CD4-positive, alpha-beta memory T cell (primary cell): ENCODE data around the gene SECISBP2. TPM values are rescaled to one million over a fixed set of nuclear protein-coding genes. Genes with fewer than 3 reads are reported as not detected.

ENCODE experiments used
- CTCF ChIA-PET: fragments of 350-600 bp; sonication (Branson Sonifier 250); formaldehyde crosslinking; loops from one replicate; lab custom pipeline; 2021; ENCODE audit warnings: inconsistent platforms; ENCODE audit not compliant: partially characterized antibody; lab: Charles Lee
- POLR2A ChIA-PET: fragments of 350-600 bp; sonication (Branson Sonifier 250); formaldehyde crosslinking; loops from one replicate; lab custom pipeline; 2021; ENCODE audit not compliant: partially characterized antibody; lab: Charles Lee
- DNase-seq, 5 donors: peaks; one replicate each; pipeline versions ENCODE4 v3.0.0 to v3.0.0-alpha.2; 2020 to 2022; ENCODE audit warnings: mixed read lengths in 1 of 5
- H3K27ac ChIP-seq: one replicate; pipeline ENCODE4 v1.7.0; 2013; ENCODE audit warnings: low read depth, low read length
- H3K27me3 ChIP-seq: 2 replicates; pipeline ENCODE4 v1.7.0; 2013; ENCODE audit warnings: mild to moderate bottlenecking, low read length, moderate library complexity; ENCODE audit not compliant: insufficient read depth
- H3K36me3 ChIP-seq: 2 replicates; pipeline ENCODE4 v1.7.0; 2013; ENCODE audit warnings: mild to moderate bottlenecking, low read length, moderate library complexity; ENCODE audit not compliant: insufficient read depth
- H3K4me1 ChIP-seq: 2 replicates; pipeline ENCODE4 v1.7.0; 2013; ENCODE audit warnings: mild to moderate bottlenecking, low read length, moderate library complexity; ENCODE audit not compliant: insufficient read depth
- H3K4me3 ChIP-seq, 2 donors: one replicate each; pipeline ENCODE4 v1.7.0; 2013; ENCODE audit warnings: low read length in 2 of 2, mild to moderate bottlenecking in 1 of 2
- H3K9me3 ChIP-seq, 2 donors: one replicate each; pipeline ENCODE4 v1.7.0; 2013; ENCODE audit warnings: low read length in 2 of 2, control low read depth in 1 of 2; ENCODE audit not compliant: control insufficient read depth in 1 of 2
- H3K27ac Mint-ChIP-seq, 7 donors: one replicate each; pipeline ENCODE4 v1.8.0; 2020 to 2021; ENCODE audit warnings: mixed read lengths in 7 of 7, mild to moderate bottlenecking in 6 of 7, inconsistent platforms in 3 of 7, moderate library complexity in 3 of 7
- H3K27me3 Mint-ChIP-seq, 2 donors: one replicate each; pipeline ENCODE4 v1.8.0; 2020 to 2021; ENCODE audit warnings: mixed read lengths in 2 of 2
- H3K36me3 Mint-ChIP-seq, 2 donors: one replicate each; pipeline ENCODE4 v1.8.0; 2020 to 2021; ENCODE audit warnings: mixed read lengths in 2 of 2, inconsistent platforms in 1 of 2, mild to moderate bottlenecking in 1 of 2
- H3K4me1 Mint-ChIP-seq, 4 donors: one replicate each; pipeline ENCODE4 v1.8.0; 2020 to 2021; ENCODE audit warnings: mixed read lengths in 4 of 4, mild to moderate bottlenecking in 1 of 4
- H3K4me3 Mint-ChIP-seq, 8 donors: one replicate each; pipeline ENCODE4 v1.8.0; 2020 to 2021; ENCODE audit warnings: mixed read lengths in 8 of 8, mild to moderate bottlenecking in 7 of 8, moderate library complexity in 6 of 8, inconsistent platforms in 3 of 8
- H3K9me3 Mint-ChIP-seq, 8 donors: one replicate each; pipeline ENCODE4 v1.8.0; 2020 to 2021; ENCODE audit warnings: mixed read lengths in 8 of 8, mild to moderate bottlenecking in 5 of 8, inconsistent platforms in 3 of 8, moderate library complexity in 1 of 8
- intact Hi-C: fragments of 100-400 bp; cut with micrococcal nuclease; formaldehyde crosslinking; loops from one replicate; pipeline ENCODE4 v1.15.1; 2023
- polyA plus RNA-seq, 2 donors: library from polyadenylated mRNA; unstranded; fragments of 300-500 nt; fragmentation: Illumina TruSeq; gene quantifications; one replicate each; pipeline ENCODE4 v1.2.3, GENCODE V29; 2021
- total RNA-seq, 2 experiments: library from RNA; stranded (reverse); gene quantifications; one replicate each; pipeline ENCODE4 v1.2.3, GENCODE V29; 2021

The SECISBP2 gene
- total and polyA plus RNA-seq, 4 experiments from 2014 or later, result 12.5 to 112 (median 59.9) TPM

GRCh38 chr9:89345476-89345875 is 27.2 kb downstream of the SECISBP2 start:
- Mint-ChIP-seq H3K36me3 (peaks cover 84 to 93% of the 10 kb centered on the region in 2 donors), H3K27ac (peak overlapping the region in 5 of 7 donors; percentile 22 to 57 (median 39)), H3K27me3 (no peaks in the 10 kb centered on the region), H3K4me1 (peaks cover 16 to 34% (median 22%) of the 10 kb centered on the region in 4 donors), H3K4me3 (no peak overlapping the region), H3K9me3 (peaks cover 0 to 2% (median 0%) of the 10 kb centered on the region in 8 donors)
- Histone ChIP-seq H3K36me3 (peaks cover 83% of the 10 kb centered on the region), H3K9me3 (no peaks in the 10 kb centered on the region), H3K27me3 (no peaks in the 10 kb centered on the region), H3K27ac (no peak overlapping the region), H3K4me1 (no peaks in the 10 kb centered on the region), H3K4me3 (no peak overlapping the region)
- ChIA-PET CTCF (no interaction called here), POLR2A (interaction anchor here (0.6 kb wide), 1 partner anchor 32 kb away, joined by 3 read pairs; no protein-coding TSS in a partner anchor)
- intact Hi-C loops, result no loop called here
- no peak for DNase-seq

GRCh38 chr9:89346696-89347095 is 28.4 kb downstream of the SECISBP2 start:
- H3K4me3 Mint-ChIP-seq, result no peak overlapping the region
- intact Hi-C loops, result no loop called here
- H3K27ac Mint-ChIP-seq, result peak overlapping the region in 1 of 7 donors; percentile 13

GRCh38 chr9:89347651-89348050 is 29.4 kb downstream of the SECISBP2 start:
- Histone ChIP-seq H3K4me1 (peaks cover 15% of the 10 kb centered on the region), H3K9me3 (no peaks in the 10 kb centered on the region), H3K36me3 (peaks cover 80% of the 10 kb centered on the region), H3K4me3 (no peak overlapping the region), H3K27me3 (no peaks in the 10 kb centered on the region), H3K27ac (no peak overlapping the region)
- H3K27me3 Mint-ChIP-seq, result no peaks in the 10 kb centered on the region
- peaks cover 28 to 46% (median 32%) of the 10 kb centered on the region in 4 donors for H3K4me1 Mint-ChIP-seq
- peak overlapping the region in 2 of 7 donors; percentile 4 to 19 for H3K27ac Mint-ChIP-seq
- POLR2A ChIA-PET, result interaction anchor here (0.7 to 1.2 kb wide), 2 partner anchors 27 to 74 kb away, joined by 3 read pairs; no protein-coding TSS in a partner anchor
- H3K4me3 Mint-ChIP-seq, result no peak overlapping the region
- peaks cover 78 to 95% of the 10 kb centered on the region in 2 donors for H3K36me3 Mint-ChIP-seq
- intact Hi-C loops, result no loop called here
- CTCF ChIA-PET, result interaction anchor here (0.6 to 3.4 kb wide), 4 partner anchors 10 to 248 kb away, joined by 3 to 11 read pairs (median 3); no protein-coding TSS in a partner anchor
- peaks cover 0 to 2% (median 0%) of the 10 kb centered on the region in 8 donors for H3K9me3 Mint-ChIP-seq
- no peak for DNase-seq

More at GRCh38 chr9:89346696-89347095, 28.4 kb downstream of the SECISBP2 start:
- no peak overlapping the region for H3K4me3 ChIP-seq
- ChIA-PET POLR2A (no interaction called here), CTCF (no interaction called here)
- peaks cover 83 to 95% of the 10 kb centered on the region in 2 donors for H3K36me3 Mint-ChIP-seq
- H3K27me3 ChIP-seq, result no peaks in the 10 kb centered on the region
- no peak overlapping the region for H3K27ac ChIP-seq
- no peak for DNase-seq
- H3K9me3 Mint-ChIP-seq, result peaks cover 0 to 2% (median 0%) of the 10 kb centered on the region in 8 donors
- H3K36me3 ChIP-seq, result peaks cover 84% of the 10 kb centered on the region
- H3K9me3 ChIP-seq, result no peaks in the 10 kb centered on the region
- H3K4me1 ChIP-seq, result peaks cover 5% of the 10 kb centered on the region
- peaks cover 22 to 41% (median 25%) of the 10 kb centered on the region in 4 donors for H3K4me1 Mint-ChIP-seq
- H3K27me3 Mint-ChIP-seq, result no peaks in the 10 kb centered on the region

GRCh38 chr9:89349607-89350006 is 31.3 kb downstream of the SECISBP2 start:
- DNase-seq, result no peak
- no peaks in the 10 kb centered on the region for H3K9me3 Mint-ChIP-seq
- no peak overlapping the region for H3K27ac ChIP-seq
- peaks cover 19% of the 10 kb centered on the region for H3K4me1 ChIP-seq
- no peaks in the 10 kb centered on the region for H3K27me3 Mint-ChIP-seq
- peaks cover 20 to 43% (median 29%) of the 10 kb centered on the region in 4 donors for H3K4me1 Mint-ChIP-seq
- intact Hi-C loops, result no loop called here
- no peaks in the 10 kb centered on the region for H3K27me3 ChIP-seq
- no peaks in the 10 kb centered on the region for H3K9me3 ChIP-seq
- H3K36me3 ChIP-seq, result peaks cover 94% of the 10 kb centered on the region
- H3K36me3 Mint-ChIP-seq, result peaks cover 71 to 94% of the 10 kb centered on the region in 2 donors
- no peak overlapping the region for H3K4me3 ChIP-seq
- peak overlapping the region in 2 of 7 donors; percentile 27 to 55 for H3K27ac Mint-ChIP-seq
- POLR2A ChIA-PET, result no interaction called here
- CTCF ChIA-PET, result interaction anchor here (0.7 to 3.4 kb wide), 2 partner anchors 29 to 200 kb away, joined by 4 to 11 read pairs; no protein-coding TSS in a partner anchor
- H3K4me3 Mint-ChIP-seq, result no peak overlapping the region

- Histone ChIP-seq H3K9me3 (no peaks in the 10 kb centered on the region), H3K36me3 (peaks cover 90% of the 10 kb centered on the region), H3K27ac (no peak overlapping the region), H3K4me3 (no peak overlapping the region), H3K4me1 (peaks cover 19% of the 10 kb centered on the region), H3K27me3 (no peaks in the 10 kb centered on the region)
- ChIA-PET POLR2A (interaction anchor here (0.7 kb wide), 1 partner anchor 9 kb away, joined by 3 read pairs; no protein-coding TSS in a partner anchor), CTCF (no interaction called here)
- DNase-seq, result no peak
- Mint-ChIP-seq H3K36me3 (peaks cover 68 to 94% of the 10 kb centered on the region in 2 donors), H3K27me3 (no peaks in the 10 kb centered on the region), H3K4me3 (no peak overlapping the region), H3K4me1 (peaks cover 20 to 35% (median 28%) of the 10 kb centered on the region in 4 donors), H3K9me3 (no peaks in the 10 kb centered on the region), H3K27ac (peak overlapping the region; percentile 19 to 95 (median 78))
- intact Hi-C loops, result no loop called here
Observed at GRCh38 chr9:89350988-89351557, 32.8 kb downstream of the SECISBP2 start.

GRCh38 chr9:89351584-89352300 is 33.4 kb downstream of the SECISBP2 start:
- H3K27ac Mint-ChIP-seq, result peak overlapping the region; percentile 19 to 95 (median 91)
- ChIA-PET POLR2A (interaction anchor here (0.7 to 1.5 kb wide), 2 partner anchors 9 to 12 kb away, joined by 3 read pairs; no protein-coding TSS in a partner anchor), CTCF (interaction anchor here (1.2 kb wide), 1 partner anchor 133 kb away, joined by 3 read pairs; no protein-coding TSS in a partner anchor)
- H3K36me3 Mint-ChIP-seq, result peaks cover 68 to 94% of the 10 kb centered on the region in 2 donors
- H3K36me3 ChIP-seq, result peaks cover 88% of the 10 kb centered on the region
- peak overlapping the region in 6 of 8 donors; percentile 7 to 79 (median 69) for H3K4me3 Mint-ChIP-seq
- H3K4me1 Mint-ChIP-seq, result peaks cover 20 to 35% (median 28%) of the 10 kb centered on the region in 4 donors
- H3K4me1 ChIP-seq, result peaks cover 19% of the 10 kb centered on the region
- H3K27me3 Mint-ChIP-seq, result no peaks in the 10 kb centered on the region
- H3K9me3 ChIP-seq, result no peaks in the 10 kb centered on the region
- no peaks in the 10 kb centered on the region for H3K9me3 Mint-ChIP-seq
- H3K4me3 ChIP-seq, result no peak overlapping the region
- intact Hi-C loops, result no loop called here
- peak overlapping the region; percentile 40 for H3K27ac ChIP-seq
- no peaks in the 10 kb centered on the region for H3K27me3 ChIP-seq
- no peak for DNase-seq
